H1 (cell line): ENCODE results near the gene HACD1.

Source experiments
- JUN ChIP-seq: IDR thresholded peaks from 2 replicates; pipeline ENCODE4 v1.6.1; 2011; ENCODE audit warnings: low read depth, mild to moderate bottlenecking, improper control_type of control experiment, low read length
- MAX ChIP-seq: IDR thresholded peaks from 2 replicates; pipeline ENCODE4 v1.6.1; 2012; ENCODE audit warnings: inconsistent platforms
- RBBP5 ChIP-seq: IDR thresholded peaks from 2 replicates; pipeline ENCODE4 v1.7.1; 2012; ENCODE audit warnings: low read depth, mild to moderate bottlenecking, inconsistent platforms, low read length, moderate library complexity, borderline replicate concordance
- TBP ChIP-seq: IDR thresholded peaks from 2 replicates; pipeline ENCODE4 v1.6.1; 2011; ENCODE audit warnings: low read depth, low read length, improper control_type of control experiment
- TF ChIP-seq, protein P1 (sequence below), 3 experiments: IDR thresholded peaks; 1 replicate in 2 of 3; 2 replicates in 1 of 3; pipeline versions ENCODE4 v1.5.1 to v1.6.1; 2011; ENCODE audit warnings: low read length in 3 of 3, mild to moderate bottlenecking in 3 of 3, inconsistent platforms in 2 of 3, low read depth in 1 of 3, moderate library complexity in 1 of 3; ENCODE audit not compliant: insufficient read depth in 1 of 3; ENCODE audit errors: control extremely low read depth in 1 of 3

GRCh38 chr10:17616403-17617030, 657 bp downstream of the HACD1 start:
- TF ChIP-seq, protein P1, sequence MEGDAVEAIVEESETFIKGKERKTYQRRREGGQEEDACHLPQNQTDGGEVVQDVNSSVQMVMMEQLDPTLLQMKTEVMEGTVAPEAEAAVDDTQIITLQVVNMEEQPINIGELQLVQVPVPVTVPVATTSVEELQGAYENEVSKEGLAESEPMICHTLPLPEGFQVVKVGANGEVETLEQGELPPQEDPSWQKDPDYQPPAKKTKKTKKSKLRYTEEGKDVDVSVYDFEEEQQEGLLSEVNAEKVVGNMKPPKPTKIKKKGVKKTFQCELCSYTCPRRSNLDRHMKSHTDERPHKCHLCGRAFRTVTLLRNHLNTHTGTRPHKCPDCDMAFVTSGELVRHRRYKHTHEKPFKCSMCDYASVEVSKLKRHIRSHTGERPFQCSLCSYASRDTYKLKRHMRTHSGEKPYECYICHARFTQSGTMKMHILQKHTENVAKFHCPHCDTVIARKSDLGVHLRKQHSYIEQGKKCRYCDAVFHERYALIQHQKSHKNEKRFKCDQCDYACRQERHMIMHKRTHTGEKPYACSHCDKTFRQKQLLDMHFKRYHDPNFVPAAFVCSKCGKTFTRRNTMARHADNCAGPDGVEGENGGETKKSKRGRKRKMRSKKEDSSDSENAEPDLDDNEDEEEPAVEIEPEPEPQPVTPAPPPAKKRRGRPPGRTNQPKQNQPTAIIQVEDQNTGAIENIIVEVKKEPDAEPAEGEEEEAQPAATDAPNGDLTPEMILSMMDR (IDR thresholded peaks at IDR 0.05; ENCODE audit: control extremely low read depth in 1 of 3, insufficient read depth in 1 of 3, low read depth in 1 of 3, low read length in 3 of 3) = no peak
- TF ChIP-seq MAX (no peak), JUN (no peak), RBBP5 (no peak; the same call in 1 of the 2 replicates), TBP (peak; percentile 24; the same call in 1 of the 2 replicates)
